H9 (cell line): ENCODE data around the gene PCYT2. TPM values are rescaled to one million over a fixed set of nuclear protein-coding genes. Genes with fewer than 3 reads are reported as not detected.

Experiments used
- DNase-seq: peaks from one replicate; pipeline ENCODE4 v3.0.0-alpha.2; 2017
- H2AFZ ChIP-seq: one replicate; pipeline ENCODE4 v1.6.1; 2013; ENCODE audit warnings: mild to moderate bottlenecking, low read length, control low read depth, moderate library complexity
- H2AK5ac ChIP-seq: 2 replicates; pipeline ENCODE4 v1.6.1; 2013; ENCODE audit warnings: low read length, control low read depth, mixed read lengths; ENCODE audit not compliant: insufficient read length
- H2BK120ac ChIP-seq: one replicate; pipeline ENCODE4 v1.6.1; 2013; ENCODE audit warnings: low read depth, mild to moderate bottlenecking, low read length, control low read depth, inconsistent platforms; ENCODE audit not compliant: poor library complexity, severe bottlenecking
- H2BK12ac ChIP-seq: 2 replicates; pipeline ENCODE4 v1.6.1; 2013; ENCODE audit warnings: low read length, control low read depth, mixed read lengths, low read depth; ENCODE audit not compliant: insufficient read length
- H2BK15ac ChIP-seq: 2 replicates; pipeline ENCODE4 v1.6.1; 2013; ENCODE audit warnings: low read depth, low read length, control low read depth
- H2BK20ac ChIP-seq: one replicate; pipeline ENCODE4 v1.6.1; 2013; ENCODE audit warnings: low read depth, mild to moderate bottlenecking, low read length, control low read depth, inconsistent platforms; ENCODE audit not compliant: poor library complexity, severe bottlenecking
- H2BK5ac ChIP-seq: 2 replicates; pipeline ENCODE4 v1.6.1; 2013; ENCODE audit warnings: low read length, control low read depth, mixed read lengths; ENCODE audit not compliant: insufficient read length
- H3K14ac ChIP-seq: 2 replicates; pipeline ENCODE4 v1.6.1; 2013; ENCODE audit warnings: low read length, control low read depth; ENCODE audit not compliant: insufficient read depth
- H3K18ac ChIP-seq: 2 replicates; pipeline ENCODE4 v1.6.1; 2013; ENCODE audit warnings: low read depth, mild to moderate bottlenecking, mixed read lengths, low read length, control low read depth; ENCODE audit not compliant: insufficient read length
- H3K23ac ChIP-seq: 2 replicates; pipeline ENCODE4 v1.6.1; 2013; ENCODE audit warnings: low read length, control low read depth, mixed read lengths, low read depth; ENCODE audit not compliant: insufficient read length
- H3K23me2 ChIP-seq: 2 replicates; pipeline ENCODE4 v1.6.1; 2013; ENCODE audit warnings: low read depth, mild to moderate bottlenecking, mixed read lengths, low read length, control low read depth; ENCODE audit not compliant: insufficient read length, poor library complexity, severe bottlenecking
- H3K27ac ChIP-seq: 2 replicates; pipeline ENCODE4 v1.5.1; 2013; ENCODE audit warnings: low read length, control low read depth, mixed read lengths, low read depth; ENCODE audit not compliant: insufficient read length
- H3K27me3 ChIP-seq: 2 replicates; pipeline ENCODE4 v1.6.1; 2013; ENCODE audit warnings: low read length, control low read depth, inconsistent platforms; ENCODE audit not compliant: insufficient read depth
- H3K4ac ChIP-seq: 2 replicates; pipeline ENCODE4 v1.6.1; 2013; ENCODE audit warnings: low read depth, mild to moderate bottlenecking, control low read depth, inconsistent platforms, low read length, moderate library complexity
- H3K4me1 ChIP-seq: 2 replicates; pipeline ENCODE4 v1.6.1; 2013; ENCODE audit warnings: low read length, control low read depth, inconsistent platforms; ENCODE audit not compliant: insufficient read depth
- H3K4me2 ChIP-seq: 2 replicates; pipeline ENCODE4 v1.6.1; 2013; ENCODE audit warnings: low read length, control low read depth, mixed read lengths; ENCODE audit not compliant: insufficient read length, insufficient read depth
- H3K56ac ChIP-seq: 2 replicates; pipeline ENCODE4 v1.6.1; 2013; ENCODE audit warnings: low read depth, mild to moderate bottlenecking, mixed read lengths, low read length, control low read depth; ENCODE audit not compliant: insufficient read length
- H3K79me1 ChIP-seq: 2 replicates; pipeline ENCODE4 v1.6.1; 2013; ENCODE audit warnings: low read depth, mild to moderate bottlenecking, moderate library complexity, low read length, control low read depth, inconsistent platforms; ENCODE audit not compliant: insufficient read depth, poor library complexity, severe bottlenecking
- H3K79me2 ChIP-seq: 2 replicates; pipeline ENCODE4 v1.6.1; 2013; ENCODE audit warnings: low read length, control low read depth, inconsistent platforms; ENCODE audit not compliant: insufficient read depth
- H3K9ac ChIP-seq: 2 replicates; pipeline ENCODE4 v1.6.1; 2013; ENCODE audit warnings: low read length, control low read depth, mixed read lengths; ENCODE audit not compliant: insufficient read length; ENCODE audit errors: extremely low read depth
- H3K9me3 ChIP-seq: one replicate; pipeline ENCODE4 v1.6.1; 2013; ENCODE audit warnings: low read depth, low read length, inconsistent platforms; ENCODE audit not compliant: control insufficient read depth
- H3T11ph ChIP-seq: one replicate; pipeline ENCODE4 v1.6.1; 2013; ENCODE audit warnings: mild to moderate bottlenecking, low read length, control low read depth, inconsistent platforms
- H4K20me1 ChIP-seq: one replicate; pipeline ENCODE4 v1.6.1; 2013; ENCODE audit not compliant: control insufficient read depth, insufficient read length, insufficient read depth
- H4K5ac ChIP-seq: 2 replicates; pipeline ENCODE4 v1.6.1; 2013; ENCODE audit warnings: low read depth, mild to moderate bottlenecking, mixed read lengths, low read length, control low read depth; ENCODE audit not compliant: insufficient read length
- H4K8ac ChIP-seq: replicated peaks from 2 replicates; pipeline ENCODE4 v1.6.1; 2013; ENCODE audit warnings: low read length, control low read depth, mixed read lengths, low read depth; ENCODE audit not compliant: insufficient read length
- H4K91ac ChIP-seq: 2 replicates; pipeline ENCODE4 v1.6.1; 2013; ENCODE audit warnings: low read depth, mild to moderate bottlenecking, moderate library complexity, mixed read lengths, low read length, control low read depth; ENCODE audit not compliant: insufficient read length
- H3K27ac Mint-ChIP-seq, 3 experiments: 2 replicates in 2 of 3; 3 replicates in 1 of 3; pipeline ENCODE4 v1.8.0; 2020 to 2021; ENCODE audit warnings: mixed read lengths in 3 of 3, mild to moderate bottlenecking in 1 of 3, moderate library complexity in 1 of 3
- H3K27me3 Mint-ChIP-seq: 2 replicates; pipeline ENCODE4 v1.8.0; 2021; ENCODE audit warnings: low read depth, mild to moderate bottlenecking, moderate library complexity, mixed read lengths
- H3K36me3 Mint-ChIP-seq, 3 experiments: 2 replicates in 2 of 3; 3 replicates in 1 of 3; pipeline ENCODE4 v1.8.0; 2020 to 2021; ENCODE audit warnings: low read depth in 3 of 3, mixed read lengths in 3 of 3; ENCODE audit not compliant: insufficient read depth in 1 of 3
- H3K4me1 Mint-ChIP-seq, 2 experiments: 2 replicates each; pipeline ENCODE4 v1.8.0; 2020; ENCODE audit warnings: mixed read lengths in 2 of 2
- H3K4me3 Mint-ChIP-seq, 2 experiments: 2 replicates in 1 of 2; 3 replicates in 1 of 2; pipeline ENCODE4 v1.8.0; 2020 to 2021; ENCODE audit warnings: mild to moderate bottlenecking in 2 of 2, mixed read lengths in 2 of 2, moderate library complexity in 1 of 2
- H3K9me3 Mint-ChIP-seq, 2 experiments: 2 replicates in 1 of 2; 3 replicates in 1 of 2; pipeline ENCODE4 v1.8.0; 2020; ENCODE audit warnings: mild to moderate bottlenecking in 2 of 2, mixed read lengths in 2 of 2, moderate library complexity in 1 of 2
- CTCF ChIP-seq: fragments of 200-600 bp; sonication (generic); conservative IDR thresholded peaks from 3 replicates; pipeline ENCODE4 v1.8.0; 2021; ENCODE audit warnings: antibody characterized with exemption, mild to moderate bottlenecking
- WGBS: extraction: QIAGEN DNeasy Blood & Tissue Kit; methylation state at CpG from one replicate; pipeline ENCODE4 v1.1.7; 2013; ENCODE audit warnings: missing lambda C conversion rate, low lambda C conversion rate, mixed read lengths; ENCODE audit not compliant: insufficient read length; ENCODE audit errors: extremely low coverage; 5-methylcytosine and 5-hydroxymethylcytosine counted together
- total RNA-seq: library from RNA; stranded (reverse); gene quantifications from 2 replicates; pipeline ENCODE4 v1.2.1, GENCODE V29; 2021

The PCYT2 gene
- total RNA-seq, 1 experiment from 2014 or later = 24.5 TPM

- Histone ChIP-seq H3T11ph (no peak overlapping the region), H2BK12ac (no peak overlapping the region), H3K9ac (no peak overlapping the region), H2BK20ac (no peak overlapping the region), H4K91ac (no peak overlapping the region), H3K27me3 (no peaks in the 10 kb centered on the region; the same call in 1 of the 2 replicates), H4K20me1 (no peaks in the 10 kb centered on the region), H3K23ac (no peak overlapping the region), H2BK120ac (no peak overlapping the region), H4K5ac (no peak overlapping the region), H3K23me2 (peaks cover 13% of the 10 kb centered on the region), H3K18ac (no peak overlapping the region), H3K4me1 (no peaks in the 10 kb centered on the region), H4K8ac (no peak overlapping the region), H3K79me2 (no peaks in the 10 kb centered on the region), H2BK5ac (no peak overlapping the region), H3K56ac (no peak overlapping the region), H2BK15ac (no peak overlapping the region), H3K14ac (no peak overlapping the region), H2AK5ac (no peak overlapping the region), H3K9me3 (no peaks in the 10 kb centered on the region), H2AFZ (no peak overlapping the region), H3K79me1 (no peaks in the 10 kb centered on the region), H3K27ac (no peak overlapping the region), H3K4ac (no peak overlapping the region), H3K4me2 (no peak overlapping the region)
- TF ChIP-seq CTCF = no peak
- Mint-ChIP-seq H3K9me3 (no peaks in the 10 kb centered on the region), H3K4me3 (no peak overlapping the region), H3K27me3 (peaks cover 11% of the 10 kb centered on the region), H3K4me1 (peaks cover 0 to 3% of the 10 kb centered on the region in 2 experiments; a peak in 3 of 4 replicates), H3K27ac (no peak overlapping the region), H3K36me3 (peaks cover 0 to 12% (median 4%) of the 10 kb centered on the region in 3 experiments; a peak in 4 of 7 replicates)
- DNase-seq = no peak
- no CpG with 5 or more reads among the region's 16 CpGs for WGBS
Measured at GRCh38 chr17:81905424-81905875, 5.7 kb downstream of the PCYT2 start.
